ENCODE measurements around the gene VWA2.

The VWA2 gene

DNA sequence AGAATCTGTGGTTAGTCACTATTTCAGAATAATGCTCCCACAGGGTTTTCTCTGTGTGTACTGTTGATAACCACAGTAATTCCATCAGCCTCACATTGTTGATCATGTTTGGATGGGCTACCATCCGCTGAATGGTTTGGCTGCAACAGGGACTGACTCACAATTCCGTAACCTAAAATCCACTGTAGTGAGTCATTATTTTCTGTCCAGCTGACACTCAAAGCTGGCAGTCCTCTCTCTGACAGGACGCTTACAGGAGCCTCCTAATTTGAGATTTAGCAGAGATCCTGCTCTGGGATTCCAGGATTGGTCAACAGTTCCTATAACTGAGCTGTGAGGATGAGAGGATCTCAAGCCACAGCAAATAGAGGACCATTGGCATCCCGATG is 32.7 kb downstream of the VWA2 start:
- H3K27ac ChIP-seq (ENCODE audit: low read depth, low read length): no peak overlapping the region
- H3K4me3 ChIP-seq (ENCODE audit: low read depth in 1 of 5, low read length in 5 of 5): no peak overlapping the region
- peaks cover 0 to 6% (median 0%) of the 10 kb centered on the region in 5 donors for H3K4me1 ChIP-seq (ENCODE audit: control insufficient read depth in 5 of 5, insufficient read depth in 5 of 5, low read length in 5 of 5)
- no peaks in the 10 kb centered on the region for H3K9me3 ChIP-seq (ENCODE audit: control insufficient read depth in 5 of 5, low read length in 5 of 5)
- peaks cover 0 to 3% (median 0%) of the 10 kb centered on the region in 5 donors for H3K27me3 ChIP-seq (ENCODE audit: control insufficient read depth in 5 of 5, insufficient read depth in 4 of 5, low read length in 5 of 5)
- H3K9ac ChIP-seq (ENCODE audit: low read length in 5 of 5): no peak overlapping the region
- no peaks in the 10 kb centered on the region for H3K36me3 ChIP-seq (ENCODE audit: control insufficient read depth in 5 of 5, insufficient read depth in 5 of 5, low read length in 5 of 5)

DNA sequence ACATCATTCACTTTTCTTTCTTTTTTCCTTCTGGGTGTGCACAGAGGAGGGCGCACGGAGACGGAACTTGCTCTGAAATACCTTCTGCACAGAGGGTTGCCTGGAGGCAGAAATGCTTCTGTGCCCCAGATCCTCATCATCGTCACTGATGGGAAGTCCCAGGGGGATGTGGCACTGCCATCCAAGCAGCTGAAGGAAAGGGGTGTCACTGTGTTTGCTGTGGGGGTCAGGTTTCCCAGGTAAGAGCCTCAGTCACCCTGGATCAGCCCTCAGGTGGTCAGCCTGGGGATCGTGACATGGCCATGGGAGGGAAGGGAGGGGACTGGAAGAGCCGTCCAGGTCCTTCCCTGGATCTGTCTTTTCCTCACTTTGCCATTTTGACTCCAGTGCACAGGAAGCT is 33.6 kb downstream of the VWA2 start:
- H3K4me1 ChIP-seq (ENCODE audit: control insufficient read depth in 5 of 5, insufficient read depth in 5 of 5, low read length in 5 of 5): peaks cover 0 to 6% (median 0%) of the 10 kb centered on the region in 5 donors
- no peaks in the 10 kb centered on the region for H3K36me3 ChIP-seq (ENCODE audit: control insufficient read depth in 5 of 5, insufficient read depth in 5 of 5, low read length in 5 of 5)
- H3K27ac ChIP-seq (ENCODE audit: low read depth, low read length): no peak overlapping the region
- H3K4me3 ChIP-seq (ENCODE audit: low read depth in 1 of 5, low read length in 5 of 5): no peak overlapping the region
- H3K9ac ChIP-seq (ENCODE audit: low read length in 5 of 5): no peak overlapping the region
- H3K27me3 ChIP-seq (ENCODE audit: control insufficient read depth in 5 of 5, insufficient read depth in 4 of 5, low read length in 5 of 5): peaks cover 0 to 3% (median 0%) of the 10 kb centered on the region in 5 donors
- H3K9me3 ChIP-seq (ENCODE audit: control insufficient read depth in 5 of 5, low read length in 5 of 5): no peaks in the 10 kb centered on the region

DNA sequence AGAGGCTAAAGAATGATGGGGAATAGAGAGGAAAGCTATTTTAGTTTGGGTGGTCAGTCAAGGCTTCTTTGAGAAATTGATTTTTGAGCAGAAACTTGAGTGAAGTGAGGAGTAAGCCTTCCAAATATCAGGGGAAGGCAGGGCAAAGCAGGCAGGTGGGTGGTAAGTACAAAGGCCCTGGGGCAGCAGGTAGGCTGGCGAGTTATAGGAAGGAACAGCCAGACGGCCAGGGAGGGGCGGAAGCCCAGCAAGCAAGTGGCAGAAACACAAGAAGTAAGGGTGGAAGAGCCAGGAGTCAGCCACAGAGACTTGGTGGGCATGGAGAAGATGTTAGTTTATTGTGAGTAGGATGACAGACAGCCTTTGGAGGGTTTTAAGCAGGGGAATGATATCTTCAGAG is 34.9 kb downstream of the VWA2 start:
- H3K27me3 ChIP-seq (ENCODE audit: control insufficient read depth in 5 of 5, insufficient read depth in 4 of 5, low read length in 5 of 5): peaks cover 0 to 6% (median 3%) of the 10 kb centered on the region in 5 donors
- peaks cover 0 to 6% (median 0%) of the 10 kb centered on the region in 5 donors for H3K4me1 ChIP-seq (ENCODE audit: control insufficient read depth in 5 of 5, insufficient read depth in 5 of 5, low read length in 5 of 5)
- no peaks in the 10 kb centered on the region for H3K36me3 ChIP-seq (ENCODE audit: control insufficient read depth in 5 of 5, insufficient read depth in 5 of 5, low read length in 5 of 5)
- H3K9ac ChIP-seq (ENCODE audit: low read length in 5 of 5): no peak overlapping the region
- H3K27ac ChIP-seq (ENCODE audit: low read depth, low read length): no peak overlapping the region
- H3K9me3 ChIP-seq (ENCODE audit: control insufficient read depth in 5 of 5, low read length in 5 of 5): no peaks in the 10 kb centered on the region
- no peak overlapping the region for H3K4me3 ChIP-seq (ENCODE audit: low read depth in 1 of 5, low read length in 5 of 5)

DNA sequence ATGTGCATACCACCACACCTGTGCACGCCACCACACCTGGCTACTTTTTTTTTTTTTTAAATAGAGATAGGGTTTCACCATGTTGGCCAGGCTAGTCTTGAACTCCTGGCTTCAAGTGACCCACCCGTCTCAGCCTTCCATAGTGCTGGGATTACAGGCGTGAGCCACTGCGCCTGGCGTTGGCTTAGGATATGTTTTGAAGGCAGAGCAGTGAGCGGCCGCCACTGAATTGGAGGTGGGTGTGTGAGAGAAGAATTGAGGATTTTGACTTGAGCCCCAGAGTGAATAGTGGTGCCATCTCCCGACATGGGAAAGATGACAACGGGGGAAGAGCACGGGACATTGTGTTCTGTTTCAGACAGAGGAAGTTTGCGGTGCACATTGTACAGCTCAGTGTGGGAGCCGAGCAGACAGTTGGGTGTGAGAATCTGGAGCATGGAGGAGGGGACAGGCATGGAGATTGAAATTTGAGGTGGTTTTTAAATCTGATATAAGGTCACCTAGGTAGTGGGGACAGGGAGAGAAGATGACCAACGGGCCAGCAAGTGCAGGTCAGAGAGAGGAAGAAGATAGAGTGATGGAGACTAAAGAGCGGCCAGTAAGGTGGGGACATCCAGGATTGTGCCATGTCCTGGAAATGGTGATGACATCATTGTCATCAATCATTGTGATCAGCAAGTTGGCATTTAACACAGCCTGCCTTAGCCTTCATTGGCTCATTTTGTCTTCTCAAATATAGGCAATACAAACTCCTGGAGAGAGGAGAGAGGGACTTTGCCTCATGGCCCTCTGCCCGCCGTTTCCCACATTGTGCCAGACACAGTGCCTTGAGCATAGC is 35.8 kb downstream of the VWA2 start:
- no peak overlapping the region for H3K9ac ChIP-seq (ENCODE audit: low read length in 5 of 5)
- no peaks in the 10 kb centered on the region for H3K9me3 ChIP-seq (ENCODE audit: control insufficient read depth in 5 of 5, low read length in 5 of 5)
- H3K4me1 ChIP-seq (ENCODE audit: control insufficient read depth in 5 of 5, insufficient read depth in 5 of 5, low read length in 5 of 5): peaks cover 0 to 5% (median 0%) of the 10 kb centered on the region in 5 donors
- no peak overlapping the region for H3K27ac ChIP-seq (ENCODE audit: low read depth, low read length)
- no peak overlapping the region for H3K4me3 ChIP-seq (ENCODE audit: low read depth in 1 of 5, low read length in 5 of 5)
- H3K27me3 ChIP-seq (ENCODE audit: control insufficient read depth in 5 of 5, insufficient read depth in 4 of 5, low read length in 5 of 5): peaks cover 0 to 6% (median 3%) of the 10 kb centered on the region in 5 donors
- no peaks in the 10 kb centered on the region for H3K36me3 ChIP-seq (ENCODE audit: control insufficient read depth in 5 of 5, insufficient read depth in 5 of 5, low read length in 5 of 5)

DNA sequence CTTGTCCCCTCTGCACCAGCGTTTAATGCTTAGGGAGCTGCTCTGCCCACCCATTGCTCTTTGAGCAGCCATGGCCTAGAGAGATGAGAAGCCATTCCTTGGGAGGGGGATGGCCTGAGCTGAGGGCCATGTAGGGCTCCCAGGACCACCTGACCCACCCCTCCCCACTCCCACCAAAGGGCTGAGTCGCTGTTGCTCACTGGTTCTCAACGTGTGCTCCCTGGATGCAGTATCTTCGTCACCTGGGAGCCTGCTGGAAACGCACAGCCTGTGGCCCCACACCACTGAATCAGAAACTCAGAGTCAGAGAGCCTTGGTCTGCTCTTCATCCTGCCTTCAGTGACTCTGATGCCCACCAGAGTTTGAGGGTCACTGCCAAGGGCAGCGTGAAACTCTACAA is 37.0 kb downstream of the VWA2 start:
- Histone ChIP-seq H3K9me3 (ENCODE audit: control insufficient read depth in 5 of 5, low read length in 5 of 5) (no peaks in the 10 kb centered on the region), H3K27ac (ENCODE audit: low read depth, low read length) (no peak overlapping the region), H3K4me1 (ENCODE audit: control insufficient read depth in 5 of 5, insufficient read depth in 5 of 5, low read length in 5 of 5) (peaks cover 0 to 3% (median 0%) of the 10 kb centered on the region in 5 donors), H3K4me3 (ENCODE audit: low read depth in 1 of 5, low read length in 5 of 5) (no peak overlapping the region), H3K27me3 (ENCODE audit: control insufficient read depth in 5 of 5, insufficient read depth in 4 of 5, low read length in 5 of 5) (peaks cover 0 to 6% (median 3%) of the 10 kb centered on the region in 5 donors), H3K9ac (ENCODE audit: low read length in 5 of 5) (no peak overlapping the region), H3K36me3 (ENCODE audit: control insufficient read depth in 5 of 5, insufficient read depth in 5 of 5, low read length in 5 of 5) (no peaks in the 10 kb centered on the region)

DNA sequence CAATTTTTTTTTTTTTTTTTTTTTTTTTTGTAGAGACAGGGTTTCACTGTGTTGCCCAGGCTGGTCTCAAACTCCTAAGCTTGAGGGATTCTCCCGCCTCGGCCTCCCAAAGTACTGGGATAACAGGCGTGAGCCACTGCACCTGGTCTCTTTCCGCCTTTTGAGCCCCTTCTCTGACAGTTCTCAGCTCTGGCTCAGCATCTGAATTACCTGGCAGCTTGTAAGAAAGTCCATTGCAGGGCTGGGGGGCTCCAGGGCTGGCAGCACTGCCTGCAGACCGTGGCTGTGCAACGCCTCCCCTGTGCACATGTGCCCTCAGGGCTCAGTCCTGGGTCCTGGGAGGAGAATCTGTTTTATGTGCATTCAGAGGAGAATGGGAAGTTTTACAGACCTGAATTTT is 37.6 kb downstream of the VWA2 start:
- H3K4me3 ChIP-seq (ENCODE audit: low read depth in 1 of 5, low read length in 5 of 5): no peak overlapping the region
- H3K9me3 ChIP-seq (ENCODE audit: control insufficient read depth in 5 of 5, low read length in 5 of 5): no peaks in the 10 kb centered on the region
- peaks cover 0 to 6% (median 3%) of the 10 kb centered on the region in 5 donors for H3K27me3 ChIP-seq (ENCODE audit: control insufficient read depth in 5 of 5, insufficient read depth in 4 of 5, low read length in 5 of 5)
- H3K9ac ChIP-seq (ENCODE audit: low read length in 5 of 5): no peak overlapping the region
- H3K36me3 ChIP-seq (ENCODE audit: control insufficient read depth in 5 of 5, insufficient read depth in 5 of 5, low read length in 5 of 5): no peaks in the 10 kb centered on the region
- no peak overlapping the region for H3K27ac ChIP-seq (ENCODE audit: low read depth, low read length)
- no peaks in the 10 kb centered on the region for H3K4me1 ChIP-seq (ENCODE audit: control insufficient read depth in 5 of 5, insufficient read depth in 5 of 5, low read length in 5 of 5)

DNA sequence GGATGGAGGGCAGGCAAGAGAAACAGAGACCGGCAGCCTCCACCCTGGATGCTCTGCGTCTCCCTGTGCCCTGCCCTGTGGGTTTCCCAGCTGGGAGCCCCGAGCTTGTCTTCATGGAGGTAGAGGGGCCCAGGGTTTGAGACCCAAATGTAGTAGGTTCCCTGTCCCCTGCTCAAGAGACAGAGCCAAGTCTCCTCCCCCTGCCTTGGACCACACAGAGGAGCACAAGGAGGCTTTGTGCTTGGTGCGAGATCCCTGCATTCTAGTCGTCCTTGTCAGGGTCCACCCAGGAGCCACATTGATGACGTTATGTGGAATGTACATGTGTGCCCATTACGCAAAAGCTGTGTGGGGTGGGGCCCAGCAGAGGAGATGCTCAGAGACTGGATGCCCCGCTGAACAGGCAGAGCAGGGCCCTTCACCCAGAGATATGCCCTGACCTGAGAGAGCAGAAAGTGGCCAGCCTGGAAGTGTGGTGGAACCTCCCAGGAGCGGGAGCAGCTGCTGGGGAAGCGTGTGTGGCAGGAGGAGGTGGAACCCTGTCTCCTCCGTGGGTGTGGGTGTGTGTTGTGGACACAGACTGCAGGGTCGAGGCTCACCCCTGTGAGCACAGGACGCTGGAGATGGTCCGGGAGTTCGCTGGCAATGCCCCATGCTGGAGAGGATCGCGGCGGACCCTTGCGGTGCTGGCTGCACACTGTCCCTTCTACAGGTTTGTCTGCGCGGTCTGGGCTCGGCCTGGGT is 39.3 kb downstream of the VWA2 start:
- H3K9me3 ChIP-seq (ENCODE audit: control insufficient read depth in 5 of 5, low read length in 5 of 5): no peaks in the 10 kb centered on the region
- H3K27me3 ChIP-seq (ENCODE audit: control insufficient read depth in 5 of 5, insufficient read depth in 4 of 5, low read length in 5 of 5): peaks cover 0 to 6% (median 3%) of the 10 kb centered on the region in 5 donors
- H3K27ac ChIP-seq (ENCODE audit: low read depth, low read length): no peak overlapping the region
- no peaks in the 10 kb centered on the region for H3K4me1 ChIP-seq (ENCODE audit: control insufficient read depth in 5 of 5, insufficient read depth in 5 of 5, low read length in 5 of 5)
- no peak overlapping the region for H3K4me3 ChIP-seq (ENCODE audit: low read depth in 1 of 5, low read length in 5 of 5)
- H3K36me3 ChIP-seq (ENCODE audit: control insufficient read depth in 5 of 5, insufficient read depth in 5 of 5, low read length in 5 of 5): no peaks in the 10 kb centered on the region
- H3K9ac ChIP-seq (ENCODE audit: low read length in 5 of 5): no peak overlapping the region

DNA sequence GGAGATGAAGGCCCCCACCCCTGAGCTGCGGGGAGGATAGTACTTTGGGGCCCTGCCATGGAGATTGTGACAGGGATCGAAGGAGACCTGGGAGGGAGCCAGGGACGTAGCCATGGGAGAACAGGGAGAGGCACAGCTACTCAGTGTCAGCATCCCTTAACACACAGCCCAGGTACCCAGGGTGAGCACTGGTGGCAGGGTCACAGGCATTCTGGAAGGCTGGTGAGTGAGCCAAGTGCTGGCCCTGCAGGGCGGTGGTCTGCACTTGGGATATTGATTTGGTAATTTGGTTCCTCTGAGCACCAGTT is 39.8 kb downstream of the VWA2 start:
- Histone ChIP-seq H3K27me3 (ENCODE audit: control insufficient read depth in 5 of 5, insufficient read depth in 4 of 5, low read length in 5 of 5) (peaks cover 0 to 6% (median 3%) of the 10 kb centered on the region in 5 donors), H3K9me3 (ENCODE audit: control insufficient read depth in 5 of 5, low read length in 5 of 5) (no peaks in the 10 kb centered on the region), H3K27ac (ENCODE audit: low read depth, low read length) (no peak overlapping the region), H3K4me1 (ENCODE audit: control insufficient read depth in 5 of 5, insufficient read depth in 5 of 5, low read length in 5 of 5) (no peaks in the 10 kb centered on the region), H3K36me3 (ENCODE audit: control insufficient read depth in 5 of 5, insufficient read depth in 5 of 5, low read length in 5 of 5) (no peaks in the 10 kb centered on the region), H3K4me3 (ENCODE audit: low read depth in 1 of 5, low read length in 5 of 5) (no peak overlapping the region), H3K9ac (ENCODE audit: low read length in 5 of 5) (no peak overlapping the region)

DNA sequence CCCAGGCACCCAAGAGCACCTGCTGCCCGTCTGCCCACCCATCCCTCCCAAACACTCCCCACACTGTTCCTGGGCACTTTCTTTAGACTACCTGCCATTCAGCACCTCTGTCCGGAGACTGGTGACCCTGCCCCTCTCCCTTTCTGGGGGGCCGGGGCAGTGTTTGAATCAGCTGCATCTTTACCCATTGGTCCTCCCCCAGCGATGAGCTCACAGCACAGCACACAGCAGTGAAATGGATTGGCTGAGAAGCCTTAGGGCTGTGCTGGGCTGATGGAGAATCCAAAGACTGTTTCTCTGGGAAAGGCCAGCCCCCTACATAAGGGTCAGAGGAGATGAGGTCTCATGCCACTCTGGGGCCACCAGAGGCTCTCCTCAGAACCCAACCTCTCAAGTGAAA is 40.2 kb downstream of the VWA2 start:
- Histone ChIP-seq H3K9me3 (ENCODE audit: control insufficient read depth in 5 of 5, low read length in 5 of 5) (no peaks in the 10 kb centered on the region), H3K36me3 (ENCODE audit: control insufficient read depth in 5 of 5, insufficient read depth in 5 of 5, low read length in 5 of 5) (no peaks in the 10 kb centered on the region), H3K4me3 (ENCODE audit: low read depth in 1 of 5, low read length in 5 of 5) (no peak overlapping the region), H3K27me3 (ENCODE audit: control insufficient read depth in 5 of 5, insufficient read depth in 4 of 5, low read length in 5 of 5) (peaks cover 0 to 6% (median 3%) of the 10 kb centered on the region in 5 donors), H3K9ac (ENCODE audit: low read length in 5 of 5) (no peak overlapping the region), H3K27ac (ENCODE audit: low read depth, low read length) (no peak overlapping the region), H3K4me1 (ENCODE audit: control insufficient read depth in 5 of 5, insufficient read depth in 5 of 5, low read length in 5 of 5) (no peaks in the 10 kb centered on the region)

DNA sequence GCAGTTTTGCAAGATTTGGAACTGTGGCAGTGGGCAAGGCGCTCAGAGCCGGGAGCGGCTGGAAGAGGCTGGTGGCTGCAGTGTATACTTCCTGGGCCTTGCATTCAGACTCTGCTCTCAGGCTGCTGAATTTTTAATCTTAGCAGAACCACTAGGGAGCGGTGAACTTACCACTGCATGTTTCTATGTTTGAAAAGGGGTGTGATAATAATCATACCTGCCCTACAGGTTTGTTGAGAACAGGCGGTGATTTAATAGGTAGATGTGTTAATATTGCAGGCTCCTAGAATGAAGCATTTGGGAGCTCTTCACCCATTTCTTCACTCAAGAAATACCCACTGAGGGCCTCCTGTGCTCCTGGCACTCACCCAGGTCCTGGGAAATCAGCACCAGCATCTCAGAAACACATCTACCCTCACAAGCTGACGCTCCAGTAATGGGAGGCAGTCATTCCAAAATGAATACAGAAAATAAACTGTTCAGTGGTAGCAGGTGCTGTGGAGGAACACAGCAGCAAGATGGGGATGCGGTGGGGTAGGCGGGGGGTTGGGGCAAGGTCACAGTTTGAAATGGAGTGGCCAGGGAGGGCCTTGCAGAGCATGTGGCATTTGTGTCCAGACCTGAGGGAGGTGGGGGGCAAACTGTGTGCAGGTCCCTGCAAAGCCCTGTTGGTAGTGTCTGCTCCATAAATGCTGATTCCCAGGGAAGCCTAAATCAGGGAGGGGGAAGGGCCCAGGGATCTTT is 41.0 kb downstream of the VWA2 start:
- no peak overlapping the region for H3K27ac ChIP-seq (ENCODE audit: low read depth, low read length)
- H3K4me3 ChIP-seq (ENCODE audit: low read depth in 1 of 5, low read length in 5 of 5): no peak overlapping the region

More for the DNA sequence above, 41.0 kb downstream of the VWA2 start:
- no peak overlapping the region for H3K9ac ChIP-seq (ENCODE audit: low read length in 5 of 5)
- H3K9me3 ChIP-seq (ENCODE audit: control insufficient read depth in 5 of 5, low read length in 5 of 5): no peaks in the 10 kb centered on the region
- peaks cover 0 to 6% (median 3%) of the 10 kb centered on the region in 5 donors for H3K27me3 ChIP-seq (ENCODE audit: control insufficient read depth in 5 of 5, insufficient read depth in 4 of 5, low read length in 5 of 5)
- no peaks in the 10 kb centered on the region for H3K36me3 ChIP-seq (ENCODE audit: control insufficient read depth in 5 of 5, insufficient read depth in 5 of 5, low read length in 5 of 5)
- peaks cover 0 to 2% (median 0%) of the 10 kb centered on the region in 5 donors for H3K4me1 ChIP-seq (ENCODE audit: control insufficient read depth in 5 of 5, insufficient read depth in 5 of 5, low read length in 5 of 5)
